ENCODE results near the gene OPALIN.

The OPALIN gene

DNA sequence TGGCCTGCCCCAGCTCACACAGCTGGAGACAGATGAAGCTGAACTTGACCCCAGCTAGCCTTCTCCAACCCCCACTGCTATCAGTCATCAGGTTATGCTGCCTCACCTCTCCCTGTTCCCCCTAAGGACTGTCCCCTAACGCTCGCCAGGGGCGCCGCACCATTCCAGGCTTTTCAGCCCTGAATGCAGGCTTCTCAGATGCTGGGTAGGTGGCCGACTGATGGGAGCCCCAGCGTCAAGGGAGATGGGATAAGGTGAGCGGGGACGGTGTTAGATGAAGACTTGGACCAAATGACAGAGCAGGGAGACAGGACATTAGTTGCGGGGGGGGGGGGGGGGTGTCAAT lies 15.8 kb upstream of the OPALIN start:
- TF ChIP-seq, protein P1, sequence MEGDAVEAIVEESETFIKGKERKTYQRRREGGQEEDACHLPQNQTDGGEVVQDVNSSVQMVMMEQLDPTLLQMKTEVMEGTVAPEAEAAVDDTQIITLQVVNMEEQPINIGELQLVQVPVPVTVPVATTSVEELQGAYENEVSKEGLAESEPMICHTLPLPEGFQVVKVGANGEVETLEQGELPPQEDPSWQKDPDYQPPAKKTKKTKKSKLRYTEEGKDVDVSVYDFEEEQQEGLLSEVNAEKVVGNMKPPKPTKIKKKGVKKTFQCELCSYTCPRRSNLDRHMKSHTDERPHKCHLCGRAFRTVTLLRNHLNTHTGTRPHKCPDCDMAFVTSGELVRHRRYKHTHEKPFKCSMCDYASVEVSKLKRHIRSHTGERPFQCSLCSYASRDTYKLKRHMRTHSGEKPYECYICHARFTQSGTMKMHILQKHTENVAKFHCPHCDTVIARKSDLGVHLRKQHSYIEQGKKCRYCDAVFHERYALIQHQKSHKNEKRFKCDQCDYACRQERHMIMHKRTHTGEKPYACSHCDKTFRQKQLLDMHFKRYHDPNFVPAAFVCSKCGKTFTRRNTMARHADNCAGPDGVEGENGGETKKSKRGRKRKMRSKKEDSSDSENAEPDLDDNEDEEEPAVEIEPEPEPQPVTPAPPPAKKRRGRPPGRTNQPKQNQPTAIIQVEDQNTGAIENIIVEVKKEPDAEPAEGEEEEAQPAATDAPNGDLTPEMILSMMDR (conservative IDR thresholded peaks at IDR 0.05; ENCODE audit: low read depth, low read length), result no peak
- peak overlapping the region; percentile 58 for H3K4me3 ChIP-seq (ENCODE audit: low read depth, low read length)
- no peak for DNase-seq (ENCODE audit: low read depth)

DNA sequence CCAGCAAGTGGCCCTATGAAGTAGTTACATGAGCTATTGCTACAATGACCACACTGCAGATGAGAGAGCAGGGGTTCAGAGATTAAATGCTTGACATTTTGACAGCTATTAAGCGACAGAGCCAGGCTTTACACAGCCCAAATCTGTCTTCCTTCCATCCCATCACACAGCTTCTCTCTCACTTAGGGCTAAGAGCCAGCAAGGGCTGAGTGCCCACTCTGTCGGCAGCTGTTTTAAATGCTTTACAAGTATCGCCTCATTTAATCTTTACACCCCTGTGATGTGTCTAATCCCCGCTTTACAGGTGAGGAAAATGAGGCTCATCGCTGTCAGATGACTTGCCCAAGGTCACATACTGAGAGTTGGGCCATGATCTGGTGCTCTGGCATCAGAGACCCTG lies 15.2 kb upstream of the OPALIN start:
- no peak for DNase-seq (ENCODE audit: low read depth)
- TF ChIP-seq, protein P1 (conservative IDR thresholded peaks at IDR 0.05; ENCODE audit: low read depth, low read length), result no peak
- no peak overlapping the region for H3K4me3 ChIP-seq (ENCODE audit: low read depth, low read length)

- TF ChIP-seq, protein P1 (conservative IDR thresholded peaks at IDR 0.05; ENCODE audit: low read depth, low read length), result no peak
- H3K4me3 ChIP-seq (ENCODE audit: low read depth, low read length), result no peak overlapping the region
- no peak for DNase-seq (ENCODE audit: low read depth)
Observed at GRCh38 chr10:96371356-96371755, 12.6 kb upstream of the OPALIN start.

- TF ChIP-seq, protein P1 (conservative IDR thresholded peaks at IDR 0.05; ENCODE audit: low read depth, low read length), result peak; percentile 82
- DNase-seq (ENCODE audit: low read depth), result peak; percentile 60
- no peak overlapping the region for H3K4me3 ChIP-seq (ENCODE audit: low read depth, low read length)
Observed at GRCh38 chr10:96370584-96371157, 11.9 kb upstream of the OPALIN start.

DNA sequence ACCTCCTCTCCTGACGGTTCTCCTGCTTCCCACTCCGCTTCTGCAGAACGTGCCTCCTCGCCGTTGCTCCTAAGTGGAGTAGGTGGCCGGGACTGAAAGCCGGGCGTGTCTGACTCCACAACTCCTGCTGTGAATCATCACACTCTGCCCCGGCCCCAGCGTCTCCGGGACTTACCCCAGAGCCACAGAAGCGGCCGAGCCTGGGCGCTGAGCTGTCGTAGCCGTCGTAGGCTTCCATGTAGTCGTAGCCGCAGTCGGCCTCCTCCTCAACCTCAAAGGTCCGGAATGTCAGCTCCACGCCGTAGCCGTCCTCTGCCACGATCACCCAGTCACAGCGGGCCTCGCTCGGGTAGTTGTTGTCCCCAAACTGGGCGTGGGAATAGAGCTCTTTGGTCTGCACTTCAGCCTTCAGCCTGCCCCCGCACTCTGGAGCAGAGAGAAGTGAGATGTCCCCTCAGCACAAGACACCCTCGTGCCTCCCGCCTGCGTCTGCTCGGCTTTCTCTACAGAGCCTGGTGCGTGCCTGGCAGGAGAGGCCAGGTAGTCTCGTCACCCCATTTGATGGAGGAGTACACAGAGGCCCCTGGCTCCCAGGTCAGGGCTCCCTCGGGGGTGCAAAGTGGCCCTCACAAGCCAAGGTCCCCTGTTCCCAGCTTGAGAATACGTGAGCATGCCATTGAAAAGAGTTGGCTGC lies 11.2 kb upstream of the OPALIN start:
- TF ChIP-seq, protein P1 (conservative IDR thresholded peaks at IDR 0.05; ENCODE audit: low read depth, low read length), result no peak
- H3K4me3 ChIP-seq (ENCODE audit: low read depth, low read length), result no peak overlapping the region
- no peak for DNase-seq (ENCODE audit: low read depth)

- H3K4me3 ChIP-seq (ENCODE audit: low read depth, low read length), result no peak overlapping the region
- TF ChIP-seq, protein P1 (conservative IDR thresholded peaks at IDR 0.05; ENCODE audit: low read depth, low read length), result no peak
- DNase-seq (ENCODE audit: low read depth), result no peak
Observed at GRCh38 chr10:96368971-96369370, 10.2 kb upstream of the OPALIN start.

DNA sequence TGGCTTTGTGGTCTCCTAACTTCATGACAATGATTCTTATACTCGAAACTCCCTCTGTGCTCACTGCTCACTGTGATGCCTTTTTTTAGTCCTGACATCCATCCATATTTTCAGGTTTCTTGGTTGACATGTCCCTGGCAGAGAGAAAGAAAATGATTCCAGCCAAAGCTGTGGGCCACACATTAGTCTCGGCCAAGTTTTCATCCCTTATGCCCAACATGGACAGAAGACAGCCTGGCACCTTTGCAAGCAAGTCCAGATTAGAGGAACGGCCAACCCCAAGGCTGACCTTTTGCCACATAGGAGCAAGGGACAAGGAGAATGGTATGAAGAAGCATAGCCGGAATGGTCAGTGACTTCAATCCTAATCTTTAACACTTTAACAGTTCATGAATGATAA lies 8.7 kb upstream of the OPALIN start:
- TF ChIP-seq, protein P1 (conservative IDR thresholded peaks at IDR 0.05; ENCODE audit: low read depth, low read length), result no peak
- no peak for DNase-seq (ENCODE audit: low read depth)

More for the DNA sequence above, 8.7 kb upstream of the OPALIN start:
- H3K4me3 ChIP-seq (ENCODE audit: low read depth, low read length), result no peak overlapping the region

All from choroid plexus epithelial cell (primary cell).